Neural crest cell (in vitro differentiated cells): ENCODE data around the gene DMGDH. TPM values are rescaled to one million over a fixed set of nuclear protein-coding genes. Genes with fewer than 3 reads are reported as not detected.

Experiments
- DNase-seq: peaks from one replicate; pipeline ENCODE4 v3.0.0; 2021; ENCODE audit warnings: low read depth, mixed read lengths, low spot score
- H3K27ac Mint-ChIP-seq: one replicate; pipeline ENCODE4 v1.8.0; 2021; ENCODE audit warnings: mild to moderate bottlenecking, mixed read lengths; ENCODE audit not compliant: unreplicated experiment
- H3K27me3 Mint-ChIP-seq: 2 replicates; pipeline ENCODE4 v1.8.0; 2021; ENCODE audit warnings: low read depth, mild to moderate bottlenecking, mixed read lengths
- H3K36me3 Mint-ChIP-seq: 2 replicates; pipeline ENCODE4 v1.8.0; 2021; ENCODE audit warnings: low read depth, mild to moderate bottlenecking, mixed read lengths
- H3K4me1 Mint-ChIP-seq: 2 replicates; pipeline ENCODE4 v1.8.0; 2021; ENCODE audit warnings: mixed read lengths
- H3K4me3 Mint-ChIP-seq: one replicate; pipeline ENCODE4 v1.8.0; 2021; ENCODE audit warnings: mild to moderate bottlenecking, mixed read lengths
- H3K9me3 Mint-ChIP-seq: 2 replicates; pipeline ENCODE4 v1.8.0; 2021; ENCODE audit warnings: mixed read lengths
- CTCF ChIP-seq: fragments of 200-600 bp; sonication (generic); conservative IDR thresholded peaks from 2 replicates; pipeline ENCODE4 v1.5.0; 2021; ENCODE audit warnings: antibody characterized with exemption, mild to moderate bottlenecking
- long read RNA-seq: library from polyadenylated mRNA; unstranded; transcript quantifications from one replicate; pipeline ENCODE4 v2.0.0, GENCODE V29; 2020
- total RNA-seq: library from RNA; stranded (reverse); gene quantifications from 2 replicates; pipeline ENCODE4 v1.2.1, GENCODE V29; 2021

DMGDH gene
- not detected in 2 replicates for total RNA-seq
- long read RNA-seq: 0 reads

- no peak for DNase-seq
- H3K27ac Mint-ChIP-seq: no peak within 1 kb of the TSS
- H3K4me3 Mint-ChIP-seq: no peak within 1 kb of the TSS
- H3K27me3 Mint-ChIP-seq: no peaks in the 10 kb centered on the region
- H3K36me3 Mint-ChIP-seq: no peaks in the 10 kb centered on the region
- TF ChIP-seq CTCF: no peak
- H3K9me3 Mint-ChIP-seq: peaks cover 9% of the 10 kb centered on the region
- H3K4me1 Mint-ChIP-seq: no peaks in the 10 kb centered on the region
Measured at GRCh38 chr5:79069488-79070349, at the start of gene DMGDH, which contains the start of gene BHMT2. Gene DMGDH, minus strand, starts transcription at chr5:79069674. Its CDS starts 54 bp downstream, at chr5:79069620. Gene BHMT2, plus strand, starts transcription at chr5:79069767. Its CDS starts 16 bp downstream, at chr5:79069783.

GRCh38 chr5:79112703-79113058 is 43.2 kb upstream of the DMGDH start:
- Mint-ChIP-seq H3K4me3 (no peak overlapping the region), H3K27me3 (peaks cover 87% of the 10 kb centered on the region), H3K9me3 (no peaks in the 10 kb centered on the region), H3K27ac (no peak overlapping the region), H3K4me1 (peaks cover 6% of the 10 kb centered on the region), H3K36me3 (no peaks in the 10 kb centered on the region)
- no peak for TF ChIP-seq CTCF
- no peak for DNase-seq

GRCh38 chr5:79111960-79112702 is 42.7 kb upstream of the DMGDH start:
- H3K4me3 Mint-ChIP-seq: no peak overlapping the region
- peaks cover 6% of the 10 kb centered on the region for H3K4me1 Mint-ChIP-seq
- DNase-seq: peak; percentile 13
- no peak overlapping the region for H3K27ac Mint-ChIP-seq
- peaks cover 92% of the 10 kb centered on the region for H3K27me3 Mint-ChIP-seq
- no peaks in the 10 kb centered on the region for H3K9me3 Mint-ChIP-seq
- no peaks in the 10 kb centered on the region for H3K36me3 Mint-ChIP-seq
- TF ChIP-seq CTCF: peak; percentile 21

- no peaks in the 10 kb centered on the region for H3K9me3 Mint-ChIP-seq
- no peak for DNase-seq
Measured at GRCh38 chr5:79111387-79111959, 42.0 kb upstream of the DMGDH start, which contains the start of gene BHMT. Gene BHMT, plus strand, starts transcription at chr5:79111809. Its CDS starts 77 bp downstream, at chr5:79111886.

More at GRCh38 chr5:79111387-79111959, 42.0 kb upstream of the DMGDH start, which contains the start of gene BHMT:
- H3K4me3 Mint-ChIP-seq: no peak within 1 kb of the TSS
- H3K27ac Mint-ChIP-seq: no peak within 1 kb of the TSS
- TF ChIP-seq CTCF: no peak
- H3K27me3 Mint-ChIP-seq: peaks cover 99% of the 10 kb centered on the region
- H3K36me3 Mint-ChIP-seq: no peaks in the 10 kb centered on the region
- H3K4me1 Mint-ChIP-seq: peaks cover 6% of the 10 kb centered on the region
